8988T (cell line): Measurements from ENCODE around the gene RASSF10.

ENCODE experiments used
- DNase-seq: peaks from one replicate; pipeline ENCODE4 v3.0.0; 2011

The RASSF10 gene

DNA sequence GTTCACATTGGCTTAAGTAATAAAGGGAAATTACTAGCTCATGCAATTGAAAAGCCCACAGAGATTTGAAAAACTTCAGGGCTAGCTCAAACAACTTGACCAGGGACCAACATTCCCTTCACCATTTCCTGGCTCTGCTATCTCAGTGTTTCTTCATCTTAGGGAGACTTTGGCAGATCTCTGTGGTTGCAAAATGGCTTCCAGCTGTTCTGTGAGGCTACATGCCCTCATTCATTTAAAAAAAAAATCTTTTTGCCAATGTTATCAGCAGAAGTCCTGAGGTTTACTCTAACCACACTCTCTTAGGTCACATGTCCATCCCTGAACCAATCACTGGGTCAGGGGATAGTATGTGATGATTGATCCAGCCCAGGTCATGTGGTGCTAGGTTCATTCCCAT is 13.9 kb upstream of the RASSF10 start:
- no peak for DNase-seq

DNA sequence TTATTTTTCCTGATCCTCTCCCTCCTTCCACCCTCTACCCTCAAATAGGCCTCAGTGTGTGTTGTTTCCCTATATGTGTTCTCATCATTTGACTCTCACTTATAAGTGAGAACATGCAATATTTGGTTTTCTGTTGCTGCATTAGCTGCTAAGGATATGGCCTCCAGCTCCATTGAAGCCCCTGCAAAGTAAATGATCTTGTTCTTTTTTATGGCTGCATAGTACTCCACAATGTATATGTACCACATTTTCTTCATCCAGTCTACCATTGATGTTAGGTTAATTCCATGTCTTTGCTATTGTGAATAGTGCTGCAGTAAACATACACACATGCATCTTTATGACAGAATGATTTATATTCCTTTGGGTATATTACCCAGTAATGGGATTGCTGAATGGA is 13.3 kb upstream of the RASSF10 start:
- DNase-seq = no peak

DNA sequence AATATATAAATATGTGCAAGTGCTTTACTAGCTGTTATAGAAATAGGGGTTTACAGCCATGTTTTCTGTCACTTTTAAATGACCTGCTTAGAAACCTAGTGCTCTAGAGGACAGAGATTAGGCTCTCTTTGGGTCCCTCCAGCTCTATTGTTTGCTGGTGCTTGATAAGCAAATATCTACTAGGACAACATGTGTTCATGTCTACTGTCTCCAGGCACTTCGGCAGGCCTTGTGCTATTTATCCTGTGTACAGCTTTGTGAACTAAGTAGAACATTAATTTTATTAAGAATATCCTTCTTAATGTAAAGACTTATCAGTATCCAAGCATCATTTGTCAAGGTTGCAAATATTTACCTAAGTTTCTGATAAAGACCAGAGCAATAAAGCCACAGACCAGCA is 11.9 kb upstream of the RASSF10 start:
- DNase-seq = no peak

DNA sequence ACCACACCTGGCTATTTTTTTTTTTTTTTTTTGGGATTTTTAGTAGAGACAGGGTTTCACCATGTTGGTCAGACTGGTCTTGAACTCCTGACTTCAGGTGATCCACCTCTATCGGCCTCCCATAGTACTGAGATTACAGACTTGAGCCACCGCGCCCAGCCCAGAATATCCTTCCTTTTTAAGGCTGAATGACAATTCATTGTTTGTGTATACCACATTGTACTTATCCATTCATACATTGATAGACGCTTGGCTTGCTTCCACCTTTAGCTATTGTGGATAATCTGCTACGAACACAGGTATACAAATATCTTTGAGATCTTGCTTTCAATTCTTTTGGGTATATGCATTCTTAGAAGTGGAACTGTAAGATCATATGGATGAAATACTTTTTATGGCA is 10.8 kb upstream of the RASSF10 start:
- DNase-seq = no peak

DNA sequence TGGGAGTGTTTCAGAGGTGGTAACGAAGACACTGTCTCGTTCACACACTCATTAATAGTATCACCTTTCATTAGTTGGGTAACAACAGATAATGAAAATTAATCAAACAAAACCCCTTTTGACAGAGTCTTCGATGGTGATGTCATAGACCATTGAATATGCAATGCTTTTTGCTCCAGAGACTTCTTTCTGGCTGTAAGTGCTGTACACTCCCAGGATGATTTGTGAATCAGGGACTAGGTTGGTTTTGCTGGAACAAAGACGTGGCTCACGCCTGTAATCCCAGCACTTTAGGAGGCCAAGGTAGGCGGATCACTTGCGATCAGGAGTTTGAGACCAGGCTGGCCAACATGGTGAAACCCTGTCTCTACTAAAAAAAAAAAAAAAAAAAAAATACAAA is 9.5 kb upstream of the RASSF10 start:
- no peak for DNase-seq

DNA sequence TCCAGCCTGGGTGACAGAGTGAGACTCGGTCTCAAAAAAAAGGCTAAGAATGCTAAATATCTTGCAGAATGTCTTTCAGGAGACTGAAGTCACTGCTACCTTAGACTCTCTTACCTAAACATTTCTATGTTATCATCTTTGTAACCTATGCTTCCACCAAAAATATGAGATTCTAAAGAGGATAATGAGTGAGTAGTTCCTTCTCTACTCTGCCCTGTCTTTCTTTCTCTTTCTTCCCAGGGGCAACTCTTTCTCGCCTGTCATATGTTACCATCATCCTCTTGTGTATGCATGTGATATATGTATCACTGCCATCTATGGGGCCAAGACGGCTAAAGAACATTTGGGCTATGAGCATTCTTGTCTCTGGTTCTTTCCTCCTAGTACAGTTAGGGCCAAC is 9.0 kb upstream of the RASSF10 start:
- no peak for DNase-seq

DNA sequence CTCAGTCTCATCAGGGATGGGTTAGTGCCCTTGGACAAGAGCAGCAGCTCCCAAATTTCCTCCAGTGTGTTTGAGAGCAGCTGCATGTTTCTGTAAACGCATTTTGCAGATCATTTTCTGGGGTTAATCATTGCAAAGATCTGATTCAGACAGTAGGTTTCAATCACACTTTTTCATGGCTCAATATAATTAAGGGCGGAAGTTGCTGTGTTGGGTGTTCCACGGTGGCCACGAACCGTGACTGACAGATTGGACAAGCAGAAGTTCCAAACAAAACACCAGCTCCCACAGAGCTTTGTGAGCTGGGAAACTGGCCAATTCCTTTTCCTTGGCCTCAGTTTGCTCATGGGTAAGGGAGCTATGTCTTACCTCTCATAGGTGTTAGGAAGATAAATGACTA is 8.4 kb upstream of the RASSF10 start:
- no peak for DNase-seq

DNA sequence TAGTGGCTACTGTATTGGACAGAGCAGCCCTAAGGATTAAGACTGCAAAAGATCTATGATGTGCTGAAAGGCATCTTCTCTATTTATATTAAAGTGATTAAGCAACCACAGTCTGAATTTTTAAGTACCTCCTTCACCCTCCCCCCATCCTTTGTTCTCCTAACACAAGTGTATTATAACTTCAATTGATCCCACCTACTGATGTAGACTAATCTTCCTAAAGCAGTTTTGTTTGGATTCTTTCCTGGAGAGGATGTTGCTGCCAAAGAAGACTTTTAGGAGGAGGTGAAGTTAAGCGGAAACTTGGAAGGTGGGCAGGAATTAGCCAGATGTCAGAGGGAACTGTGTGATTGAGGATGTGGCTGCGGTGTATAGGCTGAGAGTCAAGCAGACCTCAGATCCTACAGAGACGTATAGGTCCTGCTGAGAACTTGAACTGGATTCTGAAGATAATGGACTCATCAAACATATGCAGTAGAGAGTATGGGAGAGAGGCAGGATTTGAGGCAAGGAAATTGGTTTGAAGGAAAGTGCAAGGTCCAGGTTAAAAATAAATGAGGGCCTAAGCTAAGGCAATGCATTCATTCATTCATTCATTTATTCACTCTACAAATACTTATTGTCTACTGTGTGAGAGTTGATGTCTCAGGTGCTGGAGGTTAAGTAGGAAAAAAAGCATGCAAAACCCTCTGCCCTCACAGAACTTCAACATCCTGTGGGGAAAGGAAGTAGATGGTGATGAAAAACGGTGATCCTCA is 5.2 kb upstream of the RASSF10 start:
- DNase-seq = no peak

DNA sequence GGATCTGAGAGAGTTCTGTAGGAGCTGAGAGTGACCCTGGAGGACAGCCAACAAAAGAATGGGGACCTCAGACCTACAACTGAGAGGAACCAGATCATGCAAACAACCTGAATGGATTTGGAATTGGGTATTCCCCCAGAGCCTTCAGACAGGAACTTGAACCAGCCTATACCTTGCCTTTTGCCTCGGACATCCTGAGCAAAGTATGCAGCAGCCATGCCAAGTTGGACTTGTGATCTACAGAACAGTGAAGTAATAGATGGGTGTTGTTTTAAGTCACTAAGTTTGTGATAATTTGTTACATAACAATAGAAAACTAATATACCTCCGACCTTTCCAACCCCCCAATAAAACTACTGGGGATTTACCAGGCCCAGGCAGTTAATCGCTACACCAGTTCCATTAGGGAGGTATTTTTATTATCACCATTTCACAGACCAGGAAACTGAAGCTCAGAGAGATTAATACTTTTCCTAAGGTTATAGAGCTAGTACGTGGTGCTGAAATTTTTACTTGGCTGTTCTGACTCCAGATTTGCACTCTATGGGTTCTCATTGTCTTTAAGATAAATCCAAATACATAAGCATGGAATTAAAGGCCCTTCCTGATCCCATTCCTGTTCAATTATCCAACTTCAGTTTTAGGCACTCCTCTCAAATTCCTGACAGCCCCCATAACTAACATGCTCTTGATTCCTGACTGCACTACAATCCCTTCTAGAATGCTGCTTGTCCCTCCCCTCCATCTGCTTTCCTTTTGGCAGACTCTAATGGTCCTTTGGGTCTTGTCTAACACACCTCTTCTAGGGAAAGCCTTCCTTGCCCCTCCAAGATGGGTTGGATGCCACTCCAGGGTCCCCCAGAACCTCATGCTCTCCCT is 1.7 kb upstream of the RASSF10 start:
- no peak for DNase-seq

DNA sequence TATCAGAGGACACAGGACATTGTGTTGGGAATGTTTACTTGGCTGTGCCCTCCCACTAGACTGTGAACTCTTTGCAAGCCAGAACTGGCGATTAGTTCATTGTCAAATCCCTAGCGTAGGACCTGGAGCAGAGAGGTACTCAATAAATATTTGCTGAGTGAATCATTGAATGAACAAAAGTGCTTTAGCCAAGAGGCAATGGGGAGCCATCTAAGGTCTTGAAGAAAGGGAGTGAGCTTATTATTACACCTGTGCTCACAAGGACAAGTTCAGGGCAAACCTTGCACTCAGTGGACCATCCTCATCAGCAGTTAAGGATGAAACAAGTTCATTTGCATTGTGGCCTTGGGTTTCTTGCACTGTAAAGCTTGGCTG is 1.1 kb upstream of the RASSF10 start:
- no peak for DNase-seq

DNA sequence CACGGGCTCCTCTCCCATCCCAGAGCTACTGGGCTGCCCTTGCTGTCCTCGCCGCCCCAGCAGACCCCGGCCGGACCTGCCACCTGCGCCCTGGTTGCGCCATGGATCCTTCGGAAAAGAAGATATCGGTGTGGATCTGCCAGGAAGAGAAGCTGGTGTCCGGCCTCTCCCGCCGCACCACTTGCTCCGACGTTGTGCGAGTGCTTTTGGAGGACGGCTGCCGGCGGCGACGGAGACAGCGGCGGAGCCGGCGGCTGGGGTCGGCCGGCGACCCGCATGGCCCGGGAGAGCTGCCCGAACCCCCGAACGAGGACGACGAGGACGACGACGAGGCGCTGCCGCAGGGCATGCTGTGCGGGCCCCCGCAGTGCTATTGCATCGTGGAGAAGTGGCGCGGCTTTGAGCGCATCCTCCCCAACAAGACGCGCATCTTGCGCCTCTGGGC is 382 bp downstream of the RASSF10 start:
- no peak for DNase-seq

DNA sequence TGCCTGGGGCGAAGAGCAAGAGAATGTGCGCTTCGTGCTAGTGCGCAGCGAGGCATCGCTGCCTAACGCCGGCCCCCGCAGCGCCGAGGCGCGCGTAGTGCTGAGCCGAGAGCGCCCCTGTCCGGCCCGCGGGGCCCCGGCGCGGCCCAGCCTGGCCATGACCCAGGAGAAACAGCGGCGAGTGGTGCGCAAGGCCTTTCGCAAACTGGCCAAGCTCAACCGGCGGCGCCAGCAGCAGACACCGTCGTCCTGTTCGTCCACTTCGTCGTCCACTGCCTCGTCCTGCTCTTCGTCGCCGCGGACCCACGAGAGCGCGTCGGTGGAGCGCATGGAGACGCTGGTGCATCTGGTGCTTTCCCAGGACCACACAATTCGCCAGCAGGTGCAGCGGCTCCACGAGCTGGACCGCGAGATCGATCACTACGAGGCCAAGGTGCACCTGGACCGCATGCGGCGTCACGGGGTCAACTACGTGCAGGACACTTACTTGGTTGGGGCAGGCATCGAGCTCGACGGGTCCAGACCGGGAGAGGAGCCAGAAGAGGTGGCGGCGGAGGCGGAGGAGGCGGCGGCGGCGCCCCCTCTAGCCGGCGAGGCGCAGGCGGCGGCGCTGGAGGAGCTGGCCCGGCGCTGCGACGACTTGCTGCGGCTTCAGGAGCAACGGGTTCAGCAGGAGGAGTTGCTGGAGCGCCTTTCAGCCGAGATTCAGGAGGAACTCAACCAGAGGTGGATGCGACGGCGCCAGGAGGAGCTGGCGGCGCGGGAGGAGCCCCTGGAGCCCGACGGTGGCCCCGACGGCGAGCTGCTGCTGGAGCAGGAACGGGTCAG is 1.0 kb downstream of the RASSF10 start:
- peak; percentile 58 for DNase-seq

DNA sequence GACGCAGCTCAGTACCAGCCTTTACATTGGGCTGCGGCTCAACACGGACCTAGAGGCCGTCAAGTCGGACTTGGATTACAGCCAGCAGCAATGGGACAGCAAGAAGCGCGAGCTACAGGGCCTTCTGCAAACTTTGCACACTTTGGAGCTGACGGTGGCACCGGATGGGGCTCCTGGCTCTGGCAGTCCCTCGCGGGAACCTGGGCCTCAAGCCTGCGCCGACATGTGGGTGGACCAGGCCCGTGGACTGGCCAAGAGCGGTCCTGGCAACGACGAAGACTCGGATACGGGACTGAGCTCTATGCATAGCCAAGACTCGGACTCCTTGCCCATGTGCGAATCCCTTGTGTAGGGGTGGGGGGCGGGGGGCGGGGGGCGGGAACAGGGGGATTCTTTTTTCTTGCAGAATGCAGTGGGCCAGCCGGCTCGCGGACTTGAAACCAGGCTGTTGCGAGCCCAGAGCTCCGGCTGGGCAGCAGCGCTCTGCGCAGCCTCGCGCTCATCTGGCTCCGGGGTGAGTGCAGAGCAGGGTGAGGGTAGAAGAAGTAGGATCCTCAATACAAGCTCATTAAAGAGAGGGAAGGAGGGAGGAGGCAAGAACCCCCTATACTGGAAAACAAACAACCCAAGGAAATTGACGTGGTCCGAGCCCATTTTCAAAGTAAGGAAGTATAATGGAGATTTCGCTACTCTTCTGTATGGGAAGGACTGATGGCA is 1.8 kb downstream of the RASSF10 start:
- DNase-seq = no peak

DNA sequence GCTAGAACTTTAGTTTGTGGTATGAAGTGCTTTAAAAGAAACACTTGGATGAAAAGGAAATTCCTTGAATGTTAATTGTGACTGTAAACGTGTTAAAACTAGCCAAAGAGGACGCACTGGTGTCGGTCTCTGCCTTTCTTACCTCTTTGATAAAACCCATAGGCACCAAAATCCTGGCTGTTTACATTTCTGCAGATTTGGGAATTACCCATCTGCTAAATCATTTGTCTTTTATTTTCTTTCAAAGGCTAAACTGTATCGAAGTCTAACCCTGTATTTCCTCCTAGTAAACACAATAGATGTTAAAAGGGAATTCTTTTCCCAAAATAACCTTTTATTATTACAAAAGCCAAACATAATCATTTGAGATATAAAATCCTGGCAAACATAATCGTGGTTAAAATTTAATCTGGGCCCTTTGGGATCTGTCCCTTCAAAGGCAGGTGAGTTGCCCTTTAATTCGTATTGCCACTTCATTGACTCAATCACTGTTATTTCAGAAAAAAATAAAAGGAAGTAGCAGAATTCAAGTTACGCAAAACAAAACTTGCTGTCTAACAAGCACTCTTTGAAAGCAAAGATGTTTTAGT is 2.4 kb downstream of the RASSF10 start:
- DNase-seq = no peak

DNA sequence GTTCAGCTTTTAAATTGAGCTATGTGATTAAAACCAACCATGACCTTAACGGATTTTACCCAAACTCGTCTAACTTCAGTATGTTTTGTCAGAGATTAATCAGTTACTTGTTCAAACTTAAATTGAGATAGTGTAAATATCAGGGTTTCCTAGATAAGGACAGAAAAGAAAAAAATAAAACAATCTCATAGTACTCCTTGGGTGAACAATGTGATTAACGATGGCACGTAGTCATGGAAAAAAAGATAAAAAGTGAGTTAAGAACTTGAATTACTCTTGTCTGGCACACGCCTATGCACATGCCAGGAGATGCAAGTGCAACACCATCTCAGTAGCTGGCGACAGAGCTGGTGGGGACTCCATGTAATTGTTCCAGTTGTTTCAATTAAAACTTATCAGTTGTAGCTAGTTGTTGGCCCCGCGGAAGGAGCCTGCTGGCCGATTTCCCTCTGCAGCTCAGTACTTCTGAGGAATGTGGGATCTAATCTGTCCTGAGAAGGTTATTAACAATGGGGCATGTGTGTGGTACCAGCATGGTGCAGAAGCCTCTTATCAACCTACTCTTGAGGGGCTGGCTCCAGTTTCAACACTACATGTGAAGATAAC is 3.0 kb downstream of the RASSF10 start:
- DNase-seq = no peak

DNA sequence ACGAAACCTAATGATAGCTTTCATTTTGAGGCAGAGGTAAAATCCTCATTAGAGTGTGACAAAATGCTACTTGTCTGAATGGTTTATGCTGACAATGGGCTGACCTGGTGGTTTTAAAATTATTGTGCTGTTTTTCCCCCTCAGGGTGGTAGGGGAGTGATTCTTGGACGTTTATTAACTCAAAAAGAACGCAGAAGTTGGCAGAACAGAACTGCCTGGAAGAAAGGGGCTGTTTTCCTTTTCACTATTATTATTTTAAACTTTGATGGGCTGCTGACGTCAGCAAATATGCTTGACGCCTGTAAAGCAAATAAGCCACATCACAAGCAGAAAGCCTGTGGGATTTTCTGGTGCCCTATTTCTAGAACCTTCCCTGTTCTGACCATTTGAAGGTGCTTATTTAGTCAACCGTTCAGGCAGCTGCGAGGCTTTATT is 4.0 kb downstream of the RASSF10 start:
- DNase-seq = no peak

DNA sequence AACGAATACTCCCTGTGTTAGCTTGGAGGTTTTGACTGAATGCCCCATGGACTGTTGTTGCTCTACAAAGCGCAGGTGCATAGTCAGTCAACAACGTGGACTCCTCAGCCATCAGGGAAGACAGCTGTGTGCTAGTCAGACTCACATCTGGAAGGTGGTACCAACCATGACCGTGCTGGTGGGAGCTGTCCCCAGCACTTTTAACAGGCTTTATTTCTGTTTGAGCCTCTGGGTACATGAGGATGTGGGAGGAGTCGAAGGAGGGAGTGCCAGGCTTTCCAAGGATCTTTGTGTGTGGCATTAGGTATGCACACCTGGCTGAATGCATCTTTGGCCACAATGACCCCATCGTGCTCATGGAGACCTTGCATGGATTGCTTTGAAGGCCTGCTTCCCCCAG is 6.6 kb downstream of the RASSF10 start:
- no peak for DNase-seq

DNA sequence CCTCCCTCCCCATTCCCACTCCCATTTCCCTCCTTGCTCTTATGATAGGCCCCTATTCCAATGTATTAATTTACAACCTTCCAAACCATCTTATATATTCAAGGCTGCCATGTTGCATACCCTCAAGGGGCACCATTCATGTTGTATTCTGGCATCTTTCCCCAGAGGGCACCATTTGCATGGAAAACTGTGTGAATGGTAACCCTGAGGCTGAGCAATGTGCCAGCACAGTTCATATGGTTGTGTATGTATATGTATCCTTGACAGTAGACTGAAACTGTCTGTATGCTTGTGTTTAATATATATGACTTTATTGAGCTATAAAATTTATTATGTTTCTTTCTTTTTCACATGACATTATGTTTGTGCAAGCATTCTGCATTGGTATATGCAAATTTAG is 7.3 kb downstream of the RASSF10 start:
- no peak for DNase-seq

DNA sequence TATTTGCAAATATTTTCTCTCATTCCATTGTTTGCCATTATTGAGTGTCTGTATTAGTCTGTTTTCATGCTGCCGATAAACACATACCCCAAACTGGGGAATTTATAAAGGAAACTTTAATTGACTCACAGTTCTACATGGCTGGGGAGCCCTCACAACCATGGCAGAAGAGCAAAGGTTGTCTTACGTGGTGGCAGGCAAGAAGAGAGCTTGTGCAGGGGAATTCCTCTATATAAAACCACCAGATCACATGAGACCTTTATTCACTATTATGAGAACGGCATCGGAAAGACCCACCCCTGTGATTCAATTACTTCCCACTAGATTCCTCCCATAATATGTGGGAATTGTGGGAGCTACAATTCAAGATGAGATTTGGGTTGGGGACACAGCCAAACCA is 10.2 kb downstream of the RASSF10 start:
- no peak for DNase-seq

DNA sequence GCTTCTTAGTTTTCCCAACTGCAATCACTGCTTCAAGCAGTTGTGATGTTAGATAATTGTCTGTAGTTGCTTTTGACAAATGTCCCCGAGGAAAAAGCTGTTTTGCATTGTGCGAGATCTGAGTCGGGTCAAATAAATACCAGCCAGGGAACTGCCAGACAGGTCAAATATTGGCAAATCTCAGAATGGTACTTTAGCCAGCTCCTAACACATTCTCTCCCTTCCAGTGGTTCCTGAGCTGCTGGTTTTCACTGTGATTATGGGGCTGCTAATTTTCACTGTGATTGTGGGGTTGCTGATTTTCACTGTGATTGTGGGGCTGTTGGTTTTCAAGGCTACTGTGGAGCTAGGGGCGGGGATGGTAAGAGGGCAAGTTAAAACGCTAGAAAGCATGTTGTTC is 14.3 kb downstream of the RASSF10 start:
- DNase-seq = no peak

DNA sequence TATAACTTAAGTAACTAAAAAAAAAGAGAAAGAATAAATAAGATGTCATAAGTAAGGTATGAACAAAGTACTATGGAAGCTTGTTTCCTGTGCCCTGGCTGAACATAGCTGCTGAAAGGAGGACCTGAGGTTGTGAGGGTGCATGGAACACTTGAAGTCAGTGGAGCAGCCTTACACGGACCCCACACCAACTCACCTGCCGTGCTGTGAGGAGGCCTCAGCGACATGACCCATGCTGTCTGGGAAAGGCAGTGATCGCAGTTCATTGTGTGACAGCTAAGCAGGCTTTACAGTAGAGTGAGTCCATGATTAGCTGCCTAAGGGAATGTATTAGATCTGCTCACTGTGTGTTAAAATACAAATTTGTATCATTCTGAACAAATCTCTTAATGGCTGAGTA is 17.6 kb downstream of the RASSF10 start:
- no peak for DNase-seq

DNA sequence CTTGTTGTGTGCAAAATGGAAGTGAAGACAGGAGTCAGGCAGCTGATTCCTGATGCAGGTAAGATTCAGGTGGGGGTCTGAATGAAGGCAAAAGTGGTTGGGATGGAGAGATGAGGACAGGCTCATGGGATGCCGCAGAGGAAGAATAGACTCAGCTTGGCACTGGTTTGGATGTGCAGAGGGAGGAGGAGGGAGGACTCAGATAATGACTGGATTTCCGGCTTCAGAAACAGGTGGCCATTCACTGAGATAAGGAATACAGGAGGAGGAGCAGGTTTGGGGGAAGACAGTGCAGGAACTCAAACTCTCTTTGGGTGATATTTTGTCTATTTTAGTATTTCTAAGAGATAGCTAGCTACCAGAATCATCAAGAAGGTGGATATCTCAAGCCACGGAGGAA is 19.2 kb downstream of the RASSF10 start:
- DNase-seq = no peak
